SK-N-SH (cell line): Measurements from ENCODE around the gene DIS3L2. TPM values are rescaled to one million over a fixed set of nuclear protein-coding genes. Genes with fewer than 3 reads are reported as not detected.

ENCODE experiments used
- CTCF ChIA-PET: fragments of 300-600, 350-600 bp; formaldehyde crosslinking; extraction: SDS; loops from one replicate; lab custom pipeline; 2021; lab: Yijun Ruan, JAX
- POLR2A ChIA-PET: fragments of 350-600 bp; sonication (Branson Sonifier 250); formaldehyde crosslinking; extraction: SDS; loops from one replicate; lab custom pipeline; 2020; ENCODE audit warnings: antibody characterized with exemption, inconsistent platforms; lab: Yijun Ruan, JAX
- DNase-seq: peaks from one replicate; pipeline ENCODE4 v3.0.0; 2012
- H2AFZ ChIP-seq: fragments of 200-600 bp; sonication (generic); 2 replicates; pipeline ENCODE4 v1.8.1; 2016; ENCODE audit warnings: antibody characterized with exemption, mild to moderate bottlenecking, low read depth
- H3F3A ChIP-seq: fragments of 200-600 bp; sonication (generic); replicated peaks from 2 replicates; pipeline ENCODE3; 2016; ENCODE audit warnings: antibody characterized with exemption, mild to moderate bottlenecking; ENCODE audit not compliant: insufficient read depth
- H3K27ac ChIP-seq, 2 experiments: fragments of 200-500 bp in 1 of 2; fragments of 200-600 bp in 1 of 2; sonication (Bioruptor generic) in 1 of 2; sonication (generic), shearing (Covaris generic) in 1 of 2; 2 replicates each; pipeline versions ENCODE4 v1.5.1 to v1.6.1; 2014 to 2016; ENCODE audit warnings: low read depth in 2 of 2, inconsistent platforms in 1 of 2, low read length in 1 of 2, mild to moderate bottlenecking in 1 of 2, mixed read lengths in 1 of 2
- H3K27me3 ChIP-seq: fragments of 200-600 bp; sonication (generic), shearing (Covaris generic); 2 replicates; pipeline ENCODE4 v1.6.1; 2016; ENCODE audit warnings: mixed run types; ENCODE audit not compliant: insufficient read depth
- H3K36me3 ChIP-seq, 2 experiments: fragments of 200-500 bp in 1 of 2; fragments of 200-600 bp in 1 of 2; sonication (Bioruptor generic) in 1 of 2; sonication (generic) in 1 of 2; replicated peaks in 1 of 2; 2 replicates each; pipeline versions ENCODE3 to v1.5.1; 2014 to 2016; ENCODE audit warnings: low read length in 1 of 2, mild to moderate bottlenecking in 1 of 2; ENCODE audit not compliant: insufficient read depth in 2 of 2, control insufficient read depth in 1 of 2
- H3K4me1 ChIP-seq, 2 experiments: fragments of 200-500 bp in 1 of 2; fragments of 200-600 bp in 1 of 2; sonication (Bioruptor generic) in 1 of 2; sonication (generic), shearing (Covaris generic) in 1 of 2; 2 replicates each; pipeline versions ENCODE4 v1.5.1 to v1.6.1; 2014 to 2016; ENCODE audit warnings: low read depth in 1 of 2, low read length in 1 of 2, mixed run types in 1 of 2; ENCODE audit not compliant: insufficient read depth in 2 of 2, control insufficient read depth in 1 of 2
- H3K4me2 ChIP-seq: fragments of 200-600 bp; sonication (generic), shearing (Covaris generic); 2 replicates; pipeline ENCODE4 v1.6.1; 2017; ENCODE audit warnings: mixed run types
- H3K4me3 ChIP-seq, 2 experiments: fragments of 200-500 bp in 1 of 2; fragments of 200-600 bp in 1 of 2; sonication (Bioruptor generic) in 1 of 2; sonication (generic), shearing (Covaris generic) in 1 of 2; 2 replicates each; pipeline versions ENCODE4 v1.5.1 to v1.8.1; 2014 to 2016; ENCODE audit warnings: low read depth in 2 of 2, inconsistent platforms in 1 of 2, low read length in 1 of 2, mild to moderate bottlenecking in 1 of 2, mixed read lengths in 1 of 2, moderate library complexity in 1 of 2
- H3K79me2 ChIP-seq: fragments of 200-600 bp; sonication (generic); 2 replicates; pipeline ENCODE4 v1.8.1; 2017; ENCODE audit warnings: mild to moderate bottlenecking; ENCODE audit not compliant: insufficient read depth
- H3K9ac ChIP-seq: fragments of 200-600 bp; sonication (generic); 2 replicates; pipeline ENCODE4 v1.6.1; 2017; ENCODE audit warnings: mixed run types
- H3K9me2 ChIP-seq: fragments of 200-600 bp; sonication (generic); 2 replicates; pipeline ENCODE4 v1.6.1; 2017; ENCODE audit warnings: mixed run types
- H3K9me3 ChIP-seq: fragments of 200-600 bp; sonication (generic); 2 replicates; pipeline ENCODE4 v1.6.1; 2017; ENCODE audit warnings: mixed run types, mild to moderate bottlenecking, moderate library complexity
- H4K20me1 ChIP-seq: fragments of 200-600 bp; sonication (generic); 2 replicates; pipeline ENCODE4 v1.6.1; 2017; ENCODE audit warnings: mild to moderate bottlenecking, mixed run types; ENCODE audit not compliant: insufficient read depth
- ELF1 ChIP-seq: IDR thresholded peaks from 2 replicates; pipeline ENCODE4 v1.4.0; 2012
- EP300 ChIP-seq, 2 experiments: IDR thresholded peaks; 2 replicates each; pipeline versions ENCODE4 v1.4.0 to v1.6.1; 2012; ENCODE audit warnings: borderline replicate concordance in 1 of 2, low read depth in 1 of 2, low read length in 1 of 2
- FOSL2 ChIP-seq: IDR thresholded peaks from 2 replicates; pipeline ENCODE4 v1.4.0; 2012; ENCODE audit warnings: low read depth, mild to moderate bottlenecking, moderate library complexity, borderline replicate concordance
- FOXJ3 ChIP-seq: sonication (generic); formaldehyde crosslinking; IDR thresholded peaks from 2 replicates; pipeline ENCODE4 v1.5.1; 2020; ENCODE audit warnings: mild to moderate bottlenecking, missing genetic modification reagents
- GATA2 ChIP-seq: sonication (generic); formaldehyde crosslinking; IDR thresholded peaks from 2 replicates; pipeline ENCODE4 v1.5.0; 2020; ENCODE audit warnings: mild to moderate bottlenecking, missing genetic modification reagents
- IRF3 ChIP-seq: fragments of 150-350 bp; IDR thresholded peaks from 2 replicates; pipeline ENCODE4 v1.6.1; 2016; ENCODE audit warnings: mild to moderate bottlenecking, low read depth, low read length
- MEF2A ChIP-seq: IDR thresholded peaks from 2 replicates; pipeline ENCODE4 v1.4.0; 2012; ENCODE audit warnings: low read depth, borderline replicate concordance
- MXI1 ChIP-seq: IDR thresholded peaks from 2 replicates; pipeline ENCODE4 v1.6.1; 2012; ENCODE audit warnings: mild to moderate bottlenecking, low read depth, low read length, improper control_type of control experiment
- NFIC ChIP-seq: IDR thresholded peaks from 2 replicates; pipeline ENCODE4 v1.4.0; 2012; ENCODE audit warnings: borderline replicate concordance
- RAD21 ChIP-seq: IDR thresholded peaks from 2 replicates; pipeline ENCODE4 v1.6.1; 2012; ENCODE audit warnings: mild to moderate bottlenecking, low read length
- RCOR1 ChIP-seq: fragments of 150-350 bp; IDR thresholded peaks from 2 replicates; pipeline ENCODE4 v1.6.1; 2017; ENCODE audit warnings: antibody characterized with exemption, low read length
- RFX5 ChIP-seq: IDR thresholded peaks from 2 replicates; pipeline ENCODE4 v1.6.1; 2012; ENCODE audit warnings: mild to moderate bottlenecking, improper control_type of control experiment, low read length
- RXRA ChIP-seq: IDR thresholded peaks from 2 replicates; pipeline ENCODE4 v1.4.0; 2012; ENCODE audit warnings: low read depth, mild to moderate bottlenecking, borderline replicate concordance
- TCF12 ChIP-seq: IDR thresholded peaks from 2 replicates; pipeline ENCODE4 v1.4.0; 2012
- YY1 ChIP-seq: IDR thresholded peaks from 2 replicates; pipeline ENCODE4 v1.4.0; 2012; ENCODE audit warnings: low read depth, mild to moderate bottlenecking
- WGBS: methylation state at CpG from one replicate; pipeline ENCODE4 v1.1.6; 2017; ENCODE audit warnings: low lambda C conversion rate; 5-methylcytosine and 5-hydroxymethylcytosine counted together
- polyA plus RNA-seq, 3 experiments: library from polyadenylated mRNA; depleted of rRNA; stranded (reverse); fragments of >200 nt; gene quantifications; 2 replicates each; pipeline ENCODE4 v1.2.3, GENCODE V29; 2012

Gene DIS3L2
- polyA plus RNA-seq, 1 of the 3 experiments (the other 2 are of a cell fraction): 17.9 TPM

- Histone ChIP-seq H3K4me3 (no peak overlapping the region), H2AFZ (no peak overlapping the region), H3K9me2 (no peaks in the 10 kb centered on the region), H3K79me2 (no peaks in the 10 kb centered on the region), H3K36me3 (peaks cover 0 to 2% of the 10 kb centered on the region in 2 experiments)
- POLR2A ChIA-PET: no interaction called here
- TF ChIP-seq MEF2A: no peak
- TF ChIP-seq EP300 (IDR thresholded peaks at IDR 0.05; ENCODE audit: borderline replicate concordance in 1 of 2, low read depth in 1 of 2, low read length in 1 of 2): no peak
- no peak for TF ChIP-seq FOSL2
- no peak for TF ChIP-seq FOXJ3 (CRISPR knock-in tag)
- TF ChIP-seq, all 33 proteins: peak for 0
- Histone ChIP-seq H3K4me2 (no peak overlapping the region), H3K9ac (no peak overlapping the region), H4K20me1 (no peaks in the 10 kb centered on the region), H3K27ac (no peak overlapping the region), H3F3A (no peaks in the 10 kb centered on the region), H3K27me3 (no peaks in the 10 kb centered on the region), H3K9me3 (no peaks in the 10 kb centered on the region), H3K4me1 (no peaks in the 10 kb centered on the region)
- WGBS: 96% methylated on average over 10 of the region's 14 CpGs
- DNase-seq: no peak
- CTCF ChIA-PET: interaction anchor here (1.0 to 2.4 kb wide), 8 partner anchors 12 to 435 kb away, joined by 3 to 11 read pairs (median 5); partner anchors contain the start of gene NPPC
Measured at GRCh38 chr2:232340171-232340935, 378.8 kb downstream of the DIS3L2 start.

- H3K9ac ChIP-seq: no peak overlapping the region
- CTCF ChIA-PET: interaction anchor here (1.1 to 1.8 kb wide), 5 partner anchors 11 to 436 kb away, joined by 3 to 8 read pairs (median 4); no protein-coding TSS in a partner anchor
- peaks cover 0 to 2% of the 10 kb centered on the region in 2 experiments for H3K36me3 ChIP-seq
- H3K79me2 ChIP-seq: no peaks in the 10 kb centered on the region
- H3K9me2 ChIP-seq: no peaks in the 10 kb centered on the region
- H3K4me2 ChIP-seq: no peak overlapping the region
- H3K9me3 ChIP-seq: no peaks in the 10 kb centered on the region
- no peaks in the 10 kb centered on the region for H3F3A ChIP-seq
- TF ChIP-seq ELF1 (no peak), RXRA (no peak), YY1 (no peak), FOSL2 (no peak), TCF12 (no peak), IRF3 (no peak), RAD21 (no peak), FOXJ3 (CRISPR knock-in tag) (no peak), RCOR1 (no peak), NFIC (no peak), MXI1 (no peak), RFX5 (no peak), GATA2 (no peak)
- TF ChIP-seq, all 33 proteins: peak for 0
- Histone ChIP-seq H3K27me3 (no peaks in the 10 kb centered on the region), H4K20me1 (no peaks in the 10 kb centered on the region), H3K27ac (no peak overlapping the region), H3K4me3 (no peak overlapping the region), H3K4me1 (no peaks in the 10 kb centered on the region), H2AFZ (no peak overlapping the region)
- WGBS: 94% methylated on average over 17 of the region's 17 CpGs
- POLR2A ChIA-PET: no interaction called here
- no peak for DNase-seq
Measured at GRCh38 chr2:232341061-232341738, 379.7 kb downstream of the DIS3L2 start.
